NCI-H2196 treated with DMSO at 0.1 percent for 48 hours (cell line): ENCODE results near the gene DEFB115.
"Not testable (repeated sequence)": the region's sequence is repeated elsewhere in the genome, so short reads cannot be mapped to it uniquely, and the experiment has no call there.

Experiments used
- DNase-seq: peaks from one replicate; lab custom pipeline; 2025; ENCODE audit not compliant: unreplicated experiment; lab: John Stamatoyannopoulos, UW

DEFB115 gene, protein sequence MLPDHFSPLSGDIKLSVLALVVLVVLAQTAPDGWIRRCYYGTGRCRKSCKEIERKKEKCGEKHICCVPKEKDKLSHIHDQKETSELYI

DNA sequence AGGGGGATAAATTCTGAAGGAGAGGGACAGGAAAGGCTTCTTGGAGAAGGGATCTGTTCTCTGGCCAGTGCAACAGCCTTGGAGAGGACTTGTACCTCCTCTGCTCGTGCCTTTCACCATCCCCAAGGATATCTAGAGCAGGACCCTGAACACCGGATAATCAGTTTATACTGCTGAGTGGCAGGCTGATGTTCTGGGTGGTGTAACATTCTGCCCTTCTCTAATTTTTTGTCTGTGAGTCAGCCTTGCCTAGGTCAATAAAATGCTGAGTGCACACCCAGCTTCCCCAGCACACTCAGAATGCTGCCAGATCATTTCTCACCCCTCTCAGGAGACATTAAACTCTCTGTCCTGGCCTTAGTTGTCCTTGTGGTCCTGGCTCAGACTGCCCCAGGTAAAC, at the start of gene DEFB115:
Gene DEFB115, plus strand, starts transcription at position 301 of the 400 bp plus-strand sequence. Its CDS starts 0 bp downstream, at position 301.
- DNase-seq: no peak

DNA sequence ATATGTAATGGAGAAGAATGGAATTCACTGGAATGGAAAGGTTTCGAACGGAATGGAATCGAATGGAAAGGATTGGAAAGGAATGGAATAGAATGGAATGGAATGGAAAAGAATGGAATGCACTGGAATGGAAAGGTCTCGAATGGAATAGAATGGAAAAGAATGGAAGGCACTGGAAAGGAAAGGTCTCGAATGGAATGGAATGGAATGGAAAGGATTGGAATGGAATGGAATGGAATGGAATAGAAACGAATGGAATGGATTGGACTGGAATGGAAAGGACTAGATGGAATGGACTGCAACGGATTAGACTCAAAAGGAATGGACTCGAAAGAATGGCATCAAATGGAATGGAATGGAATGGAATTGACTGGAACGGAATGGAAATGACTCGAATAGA, 20.5 kb upstream of the DEFB115 start:
- no peak for DNase-seq

DNA sequence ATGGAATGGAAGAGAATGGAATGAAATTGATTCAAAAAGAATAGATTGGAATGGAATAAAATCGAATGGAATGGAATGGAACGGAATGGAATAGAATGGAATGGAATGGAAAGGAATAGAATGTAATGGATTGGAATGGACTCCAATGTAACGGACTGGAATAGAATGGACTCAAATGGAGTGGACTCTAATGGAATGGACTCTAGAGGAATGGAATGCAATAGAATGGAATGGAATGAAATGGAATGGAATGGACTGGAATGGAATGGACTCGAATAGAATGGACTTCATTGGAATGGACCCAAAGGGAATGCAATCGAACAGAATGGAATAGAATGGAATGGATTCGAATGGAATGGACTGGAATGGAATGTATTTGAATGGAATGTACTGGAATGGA, 19.7 kb upstream of the DEFB115 start:
- no peak for DNase-seq

DNA sequence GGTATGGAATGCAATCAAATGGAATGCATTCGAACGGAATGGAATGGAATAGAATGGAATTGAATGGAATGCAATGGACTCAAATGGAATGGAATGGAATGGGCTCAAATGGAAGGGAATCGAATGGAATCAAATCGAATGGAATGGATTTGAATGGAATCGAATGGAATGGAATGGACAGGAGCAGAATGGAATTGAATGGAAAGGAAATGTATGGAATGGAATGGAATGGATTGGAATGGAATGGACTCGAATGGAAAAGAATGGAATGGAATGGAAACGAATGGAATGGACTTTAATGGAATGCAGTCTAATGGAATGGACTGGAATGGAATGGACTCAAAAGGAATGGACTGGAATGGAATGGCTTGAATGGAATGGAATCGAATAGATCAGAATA, 18.3 kb upstream of the DEFB115 start:
- DNase-seq: no peak

DNA sequence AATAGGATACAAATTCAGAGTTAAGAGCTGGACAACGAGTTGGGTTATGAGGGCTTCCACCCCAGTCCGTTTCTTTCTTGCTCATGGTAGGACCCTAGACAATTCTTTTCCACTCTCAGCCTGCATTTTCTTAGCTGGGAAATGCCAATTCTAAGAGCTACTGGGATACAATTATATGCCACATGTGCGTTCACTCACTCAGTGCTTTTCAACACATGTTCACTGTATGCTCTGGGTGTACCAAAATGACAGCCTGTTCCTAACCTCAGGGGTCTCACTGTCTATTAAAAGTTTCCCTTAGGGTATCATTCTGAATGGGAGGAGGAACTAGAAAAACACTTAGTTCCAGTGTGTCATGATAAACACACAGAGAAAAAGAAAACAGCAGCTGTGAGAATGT, 505 bp upstream of the DEFB115 start:
- no peak for DNase-seq

DNA sequence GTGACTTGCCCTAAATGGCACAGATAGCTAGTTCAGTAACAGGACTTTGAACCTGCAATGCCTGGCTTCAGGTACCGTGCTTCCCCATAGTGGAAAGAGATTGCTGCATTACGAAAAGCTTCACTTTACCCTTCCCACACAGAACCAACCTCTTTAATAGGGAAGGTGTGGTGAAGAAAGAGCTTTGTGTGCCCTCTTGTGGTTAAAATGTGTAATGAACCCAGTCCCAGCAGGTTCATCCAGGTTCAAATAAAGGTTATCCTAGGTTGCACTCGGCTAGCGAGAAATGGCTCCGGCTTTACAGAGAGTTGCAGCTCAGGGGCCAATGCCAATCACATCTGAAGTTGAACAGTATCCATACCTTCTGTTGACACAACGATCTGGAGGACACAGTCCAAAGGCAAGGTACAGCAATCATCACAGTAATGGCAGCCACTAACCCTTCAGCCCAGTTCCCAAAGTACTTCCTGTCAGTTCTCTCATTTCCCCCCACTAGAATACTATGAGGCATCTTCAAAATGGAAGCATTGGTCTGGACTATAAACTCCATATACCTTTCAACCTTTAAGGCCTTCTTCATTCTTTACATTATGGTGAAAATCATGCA, 3.0 kb downstream of the DEFB115 start:
- DNase-seq: no peak

DNA sequence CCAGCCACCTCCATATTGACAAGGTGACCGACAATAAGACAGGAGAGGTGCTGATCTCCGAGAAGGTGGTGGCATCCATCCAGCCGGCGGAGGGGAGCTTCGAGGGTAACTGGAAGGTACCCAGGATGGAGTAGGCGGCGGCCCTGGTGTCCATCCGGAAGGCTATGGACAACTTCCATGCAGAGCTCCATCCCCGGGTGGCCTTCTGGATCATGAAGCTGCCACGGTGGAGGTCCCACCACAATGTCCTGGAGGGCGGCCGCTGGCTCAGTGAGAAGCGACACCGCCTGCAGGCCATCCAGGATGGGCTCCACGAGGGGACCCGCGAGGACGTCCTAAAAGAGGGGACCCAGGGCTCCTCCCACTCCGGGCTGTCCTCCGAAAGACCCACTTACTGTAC, 17.0 kb downstream of the DEFB115 start:
- no peak for DNase-seq

DNA sequence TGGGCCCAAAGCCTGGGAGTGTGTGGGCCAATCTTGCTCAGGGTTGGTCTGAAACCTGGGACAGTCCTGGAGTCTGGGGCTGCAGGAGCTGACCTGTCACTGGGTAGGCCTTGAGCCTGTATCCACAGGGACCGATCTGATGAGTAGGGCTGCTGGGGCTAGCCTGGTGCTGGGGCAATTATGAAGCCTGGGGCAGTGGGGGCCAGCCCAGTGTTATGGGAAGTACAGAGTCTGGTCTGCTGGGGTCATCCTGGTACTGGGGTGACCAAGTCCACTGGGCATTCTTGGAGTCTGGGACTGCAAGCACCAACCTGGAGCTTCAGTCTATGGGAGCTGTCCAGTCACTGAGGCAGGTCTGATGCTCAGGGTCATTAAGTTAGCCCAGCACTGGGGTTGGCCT, 20.7 kb downstream of the DEFB115 start:
- no peak for DNase-seq

DNA sequence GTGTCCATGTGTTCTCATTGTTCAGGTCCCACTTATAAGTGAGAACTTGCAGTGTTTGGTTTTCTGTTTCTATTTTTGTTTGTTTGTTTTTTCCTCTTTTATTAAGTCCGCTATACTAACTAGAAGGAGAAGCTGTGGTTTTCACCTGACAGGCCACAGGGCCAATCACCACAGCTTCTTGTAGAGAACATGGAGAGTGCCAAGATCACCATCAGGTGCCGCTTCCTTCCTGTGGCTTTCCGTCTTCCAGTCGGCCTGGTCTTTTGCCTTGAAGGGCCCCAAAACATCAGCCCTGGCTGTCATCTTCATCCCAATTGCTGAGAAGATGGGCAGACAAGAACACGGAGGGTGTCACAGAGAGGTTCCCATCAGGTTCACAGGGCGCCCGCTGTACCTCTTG, 27.5 kb downstream of the DEFB115 start:
- DNase-seq: not testable (repeated sequence)

DNA sequence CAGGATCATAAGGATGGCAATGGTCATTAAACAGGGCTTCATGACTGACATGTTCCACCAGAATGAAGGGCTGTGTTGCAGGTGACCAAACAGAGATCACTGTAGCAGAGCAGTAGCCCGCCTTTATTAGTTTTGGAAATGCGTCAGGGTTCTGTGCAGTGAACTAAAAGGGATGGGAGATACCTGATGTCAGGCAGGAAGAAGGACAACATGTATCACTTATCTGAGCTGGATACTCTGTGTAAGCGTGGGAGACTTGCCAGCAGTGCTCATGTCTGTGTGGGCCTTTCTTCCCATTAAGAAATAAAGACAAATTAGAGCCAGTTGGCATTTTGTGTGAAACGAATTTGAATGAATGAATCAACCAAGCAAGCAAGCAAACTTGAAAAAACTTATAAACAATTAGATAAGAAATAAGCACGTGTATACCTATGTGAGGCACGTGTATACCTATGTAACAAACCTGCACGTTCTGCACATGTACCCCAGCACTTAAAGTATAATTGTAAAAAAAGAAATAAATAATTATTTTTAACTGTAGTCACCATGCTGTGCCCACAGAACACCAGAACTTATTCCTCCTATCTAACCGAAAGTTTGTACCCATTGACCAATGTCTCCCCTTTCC, 51.2 kb downstream of the DEFB115 start, which contains the start of gene DEFB116:
Gene DEFB116, minus strand, starts transcription at position 51 of the 628 bp plus-strand sequence. Its CDS starts 0 bp downstream, at position 51.
- no peak for DNase-seq
